Endodermal cell (in vitro differentiated cells): ENCODE results near the gene P3H4. TPM values are rescaled to one million over a fixed set of nuclear protein-coding genes. Genes with fewer than 3 reads are reported as not detected.

Source experiments
- DNase-seq: peaks from one replicate; pipeline ENCODE4 v3.0.0-alpha.2; 2017
- H3K27ac ChIP-seq: 2 replicates; pipeline ENCODE4 v1.5.1; 2013; ENCODE audit warnings: mild to moderate bottlenecking, low read depth, low read length, moderate library complexity
- H3K27me3 ChIP-seq: 2 replicates; pipeline ENCODE4 v1.6.1; 2013; ENCODE audit warnings: mild to moderate bottlenecking, low read length, moderate library complexity; ENCODE audit not compliant: insufficient read depth, control insufficient read depth, poor library complexity, severe bottlenecking
- H3K36me3 ChIP-seq: 2 replicates; pipeline ENCODE4 v1.7.0; 2013; ENCODE audit warnings: mild to moderate bottlenecking, low read length, moderate library complexity; ENCODE audit not compliant: control insufficient read depth, insufficient read depth
- H3K4me1 ChIP-seq: one replicate; pipeline ENCODE4 v1.7.0; 2013; ENCODE audit warnings: low read length; ENCODE audit not compliant: control insufficient read depth, insufficient read depth
- H3K4me3 ChIP-seq: 2 replicates; pipeline ENCODE4 v1.5.1; 2013; ENCODE audit warnings: mild to moderate bottlenecking, low read length, moderate library complexity
- H3K9ac ChIP-seq: 2 replicates; pipeline ENCODE4 v1.6.1; 2013; ENCODE audit warnings: mild to moderate bottlenecking, low read length, moderate library complexity; ENCODE audit not compliant: poor library complexity, severe bottlenecking; ENCODE audit errors: extremely low read depth
- H3K9me3 ChIP-seq: 2 replicates; pipeline ENCODE4 v1.6.1; 2013; ENCODE audit warnings: mild to moderate bottlenecking, low read length, moderate library complexity; ENCODE audit not compliant: control insufficient read depth
- H3K27ac Mint-ChIP-seq: 2 replicates; pipeline ENCODE4 v1.8.0; 2020; ENCODE audit warnings: mixed read lengths
- H3K27me3 Mint-ChIP-seq: 2 replicates; pipeline ENCODE4 v1.8.0; 2021; ENCODE audit warnings: mild to moderate bottlenecking, mixed read lengths; ENCODE audit not compliant: insufficient read depth
- H3K36me3 Mint-ChIP-seq: 2 replicates; pipeline ENCODE4 v1.8.0; 2020; ENCODE audit warnings: low read depth, mixed read lengths
- H3K4me1 Mint-ChIP-seq: 2 replicates; pipeline ENCODE4 v1.8.0; 2020; ENCODE audit warnings: mixed read lengths
- H3K4me3 Mint-ChIP-seq: 2 replicates; pipeline ENCODE4 v1.8.0; 2020; ENCODE audit warnings: mild to moderate bottlenecking, moderate library complexity, mixed read lengths
- H3K9me3 Mint-ChIP-seq: 2 replicates; pipeline ENCODE4 v1.8.0; 2020; ENCODE audit warnings: mild to moderate bottlenecking, mixed read lengths
- CTCF ChIP-seq: fragments of 200-600 bp; sonication (generic); conservative IDR thresholded peaks from 2 replicates; pipeline ENCODE4 v1.5.0; 2021; ENCODE audit warnings: antibody characterized with exemption, mild to moderate bottlenecking
- WGBS, 2 experiments: methylation state at CpG; one replicate each; pipeline versions ENCODE4 v1.1.5 to v1.1.7; 2013; ENCODE audit warnings: missing lambda C conversion rate in 2 of 2, mixed read lengths in 1 of 2; ENCODE audit not compliant: insufficient coverage in 1 of 2, insufficient read length in 1 of 2; 5-methylcytosine and 5-hydroxymethylcytosine counted together
- total RNA-seq, 2 donors: library from RNA; stranded (reverse); fragmentation: NEBNext Ultra II Directional in 1 of 2; extraction: Animal tissue kit (Norgen Biotek cat#: 25700) in 1 of 2; gene quantifications; 2 replicates in 1 of 2; 3 replicates in 1 of 2; pipeline ENCODE4 v1.2.1, GENCODE V29; 2021

The P3H4 gene
- total RNA-seq, 2 donors from 2014 or later = 23.9 to 40.6 TPM

- Mint-ChIP-seq H3K4me1 (peaks cover 9% of the 10 kb centered on the region), H3K36me3 (peaks cover 37% of the 10 kb centered on the region), H3K27me3 (no peaks in the 10 kb centered on the region), H3K9me3 (no peaks in the 10 kb centered on the region), H3K27ac (no peak overlapping the region), H3K4me3 (no peak overlapping the region)
- Histone ChIP-seq H3K36me3 (peaks cover 26% of the 10 kb centered on the region), H3K4me3 (no peak overlapping the region), H3K27ac (no peak overlapping the region), H3K4me1 (no peaks in the 10 kb centered on the region), H3K9ac (no peak overlapping the region), H3K9me3 (no peaks in the 10 kb centered on the region), H3K27me3 (no peaks in the 10 kb centered on the region)
- WGBS, 2 experiments = 70 to 82% methylated on average over 5 to 7 of the region's 7 CpGs
- DNase-seq = no peak
- no peak for TF ChIP-seq CTCF
Measured at GRCh38 chr17:41824086-41824485, 12.3 kb upstream of the P3H4 start.

DNA sequence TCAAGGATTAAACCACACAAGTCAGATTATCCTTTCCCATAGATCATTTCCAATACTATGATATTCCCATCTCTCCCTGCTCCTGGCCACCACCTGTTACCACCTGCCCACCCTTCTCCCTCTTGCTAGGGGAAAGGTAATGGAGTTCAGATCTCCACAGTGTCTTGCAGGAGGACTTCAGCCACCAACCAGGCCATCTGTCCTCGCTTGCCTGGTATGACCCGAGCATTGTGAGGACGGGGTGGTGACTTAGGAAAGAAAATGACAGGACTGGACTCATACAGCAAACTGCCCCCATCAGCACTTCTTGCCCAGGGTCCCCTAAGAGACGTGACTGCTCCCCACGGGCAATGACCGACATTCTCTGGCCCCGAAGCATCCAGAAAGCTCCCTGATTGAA lies 11.8 kb upstream of the P3H4 start:
- H3K27me3 ChIP-seq = no peaks in the 10 kb centered on the region
- no peak overlapping the region for H3K9ac ChIP-seq
- Mint-ChIP-seq H3K9me3 (no peaks in the 10 kb centered on the region), H3K36me3 (peaks cover 32% of the 10 kb centered on the region), H3K27me3 (no peaks in the 10 kb centered on the region), H3K4me1 (peaks cover 9% of the 10 kb centered on the region), H3K27ac (peak overlapping the region; percentile 33), H3K4me3 (no peak overlapping the region)
- WGBS, 2 experiments = 91 to 93% methylated on average over 7 of the region's 7 CpGs
- H3K4me3 ChIP-seq = no peak overlapping the region
- H3K27ac ChIP-seq = no peak overlapping the region
- no peak for TF ChIP-seq CTCF
- H3K4me1 ChIP-seq = no peaks in the 10 kb centered on the region
- H3K9me3 ChIP-seq = no peaks in the 10 kb centered on the region
- DNase-seq = no peak
- peaks cover 26% of the 10 kb centered on the region for H3K36me3 ChIP-seq

DNA sequence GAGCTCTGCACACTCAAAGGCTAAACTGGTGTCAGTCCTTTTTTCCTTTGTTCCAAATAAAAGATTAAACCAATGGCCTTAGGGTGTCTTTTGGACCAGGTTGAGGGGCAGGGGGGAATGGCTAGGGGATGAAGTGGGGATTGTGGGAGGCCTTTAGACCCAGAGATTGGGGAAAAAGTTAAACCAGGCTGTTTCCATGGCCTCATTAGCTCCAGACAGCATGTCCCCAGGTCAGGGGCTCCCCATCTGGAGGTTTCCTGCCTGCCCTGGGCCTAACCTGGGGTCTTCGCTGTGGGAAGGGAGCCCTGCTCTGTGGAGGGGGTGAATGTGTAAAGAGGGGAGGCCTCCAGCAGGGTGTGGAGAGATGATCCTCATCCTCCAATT lies 11.4 kb upstream of the P3H4 start:
- H3K36me3 Mint-ChIP-seq = peaks cover 33% of the 10 kb centered on the region
- Histone ChIP-seq H3K9ac (no peak overlapping the region), H3K4me1 (no peaks in the 10 kb centered on the region), H3K27me3 (no peaks in the 10 kb centered on the region), H3K4me3 (no peak overlapping the region), H3K36me3 (peaks cover 26% of the 10 kb centered on the region), H3K9me3 (no peaks in the 10 kb centered on the region), H3K27ac (peak overlapping the region; percentile 30)
- WGBS, 2 experiments = 94% methylated on average over 1 of the region's 1 CpG; no CpG with 5 or more reads in 1 of the 2 experiments
- no peak overlapping the region for H3K4me3 Mint-ChIP-seq
- no peak for TF ChIP-seq CTCF
- no peaks in the 10 kb centered on the region for H3K9me3 Mint-ChIP-seq
- peaks cover 9% of the 10 kb centered on the region for H3K4me1 Mint-ChIP-seq
- peak overlapping the region; percentile 33 for H3K27ac Mint-ChIP-seq
- no peaks in the 10 kb centered on the region for H3K27me3 Mint-ChIP-seq
- no peak for DNase-seq
